Lower lobe of right lung (tissue), 2 donors: ENCODE measurements around the gene NECTIN1. TPM values are rescaled to one million over a fixed set of nuclear protein-coding genes. Genes with fewer than 3 reads are reported as not detected.

Source experiments
- ATAC-seq, 2 donors: fragments of 200-7000 bp; cut with Tn5 transposase; one replicate each; pipeline ENCODE4 v1.9.1; 2020 to 2022; ENCODE audit warnings: mild to moderate bottlenecking in 2 of 2, moderate library complexity in 2 of 2
- DNase-seq: peaks from one replicate; pipeline ENCODE4 v3.0.0-alpha.2; 2020
- H3K27ac ChIP-seq: fragments of 200-600 bp; one replicate; pipeline ENCODE4 v1.8.0; 2022
- H3K27me3 ChIP-seq: fragments of 200-600 bp; one replicate; pipeline ENCODE4 v1.8.0; 2022; ENCODE audit warnings: low read depth
- H3K36me3 ChIP-seq: fragments of 200-600 bp; one replicate; pipeline ENCODE4 v1.8.0; 2022; ENCODE audit warnings: mild to moderate bottlenecking
- H3K4me1 ChIP-seq: fragments of 200-600 bp; one replicate; pipeline ENCODE4 v1.8.0; 2022
- H3K4me3 ChIP-seq: fragments of 200-600 bp; one replicate; pipeline ENCODE4 v1.8.0; 2022; ENCODE audit warnings: mild to moderate bottlenecking
- H3K9me3 ChIP-seq: fragments of 200-600 bp; one replicate; pipeline ENCODE4 v1.8.0; 2022
- intact Hi-C: fragments of 100-400 bp; cut with DNase I; formaldehyde crosslinking; loops from one replicate; pipeline ENCODE4 v1.11.0; 2022
- total RNA-seq: library from RNA; stranded (reverse); fragmentation: NEBNext Ultra II Directional; extraction: Animal tissue kit (Norgen Biotek cat#: 25700); gene quantifications from one replicate; pipeline ENCODE4 v1.2.1, GENCODE V29; 2021
- TF ChIP-seq, protein P1 (sequence below): fragments of 200-600 bp; IDR thresholded peaks from one replicate; pipeline ENCODE4 v1.8.0; 2022; ENCODE audit warnings: antibody characterized with exemption, mild to moderate bottlenecking
- donor health status: DM: no; HTN: yes; CAD: no; lungs with severe emphysema.

Gene NECTIN1
- total RNA-seq, 1 donor from 2014 or later = 9.1 TPM

DNA sequence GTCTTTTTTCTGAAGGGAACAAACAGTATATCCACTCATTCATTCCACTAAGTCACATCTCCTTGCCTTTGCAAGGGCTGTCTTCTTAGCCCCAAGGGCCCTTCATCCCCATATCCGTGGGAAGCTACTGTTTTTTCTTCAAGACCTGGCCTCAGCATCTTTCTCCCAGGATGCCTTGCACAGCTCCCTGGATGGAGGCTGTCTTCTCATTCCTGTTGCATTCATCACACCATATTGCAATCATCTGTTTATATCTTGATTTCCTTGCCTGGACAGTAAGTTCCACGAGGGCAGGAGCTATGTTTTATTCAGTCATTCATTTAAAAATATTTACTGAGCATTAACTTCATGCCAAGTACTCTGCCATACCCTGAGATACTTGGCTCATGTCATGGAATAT is 29.3 kb upstream of the NECTIN1 start:
- no peak for ATAC-seq
- DNase-seq = no peak
- H3K27ac ChIP-seq = no peak overlapping the region
- H3K9me3 ChIP-seq = no peaks in the 10 kb centered on the region
- H3K27me3 ChIP-seq = peaks cover 5% of the 10 kb centered on the region
- H3K36me3 ChIP-seq = no peaks in the 10 kb centered on the region
- no peak overlapping the region for H3K4me3 ChIP-seq
- intact Hi-C loops = no loop called here
- H3K4me1 ChIP-seq = no peaks in the 10 kb centered on the region
- TF ChIP-seq, protein P1, sequence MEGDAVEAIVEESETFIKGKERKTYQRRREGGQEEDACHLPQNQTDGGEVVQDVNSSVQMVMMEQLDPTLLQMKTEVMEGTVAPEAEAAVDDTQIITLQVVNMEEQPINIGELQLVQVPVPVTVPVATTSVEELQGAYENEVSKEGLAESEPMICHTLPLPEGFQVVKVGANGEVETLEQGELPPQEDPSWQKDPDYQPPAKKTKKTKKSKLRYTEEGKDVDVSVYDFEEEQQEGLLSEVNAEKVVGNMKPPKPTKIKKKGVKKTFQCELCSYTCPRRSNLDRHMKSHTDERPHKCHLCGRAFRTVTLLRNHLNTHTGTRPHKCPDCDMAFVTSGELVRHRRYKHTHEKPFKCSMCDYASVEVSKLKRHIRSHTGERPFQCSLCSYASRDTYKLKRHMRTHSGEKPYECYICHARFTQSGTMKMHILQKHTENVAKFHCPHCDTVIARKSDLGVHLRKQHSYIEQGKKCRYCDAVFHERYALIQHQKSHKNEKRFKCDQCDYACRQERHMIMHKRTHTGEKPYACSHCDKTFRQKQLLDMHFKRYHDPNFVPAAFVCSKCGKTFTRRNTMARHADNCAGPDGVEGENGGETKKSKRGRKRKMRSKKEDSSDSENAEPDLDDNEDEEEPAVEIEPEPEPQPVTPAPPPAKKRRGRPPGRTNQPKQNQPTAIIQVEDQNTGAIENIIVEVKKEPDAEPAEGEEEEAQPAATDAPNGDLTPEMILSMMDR = no peak

DNA sequence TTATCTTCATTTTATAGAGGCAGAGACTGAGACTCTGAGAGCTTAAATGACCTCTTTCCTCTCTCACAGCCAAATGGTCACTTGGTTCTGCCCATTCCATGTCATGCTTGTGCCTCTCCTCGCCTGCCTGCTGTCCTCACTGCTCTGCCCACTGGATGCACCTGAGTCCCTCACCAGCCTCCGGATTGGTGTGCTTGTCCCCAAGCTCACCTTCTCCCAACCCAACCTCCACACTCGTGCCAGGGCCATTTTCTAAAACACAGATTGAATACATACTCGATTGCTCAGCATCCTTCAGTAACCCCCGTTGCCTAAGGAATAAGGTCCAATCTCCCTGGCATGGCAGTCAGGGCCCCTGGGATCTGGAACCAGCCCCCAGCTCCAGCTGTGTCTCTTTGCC is 28.4 kb upstream of the NECTIN1 start:
- Histone ChIP-seq H3K36me3 (no peaks in the 10 kb centered on the region), H3K4me1 (no peaks in the 10 kb centered on the region), H3K27ac (no peak overlapping the region), H3K27me3 (peaks cover 5% of the 10 kb centered on the region), H3K4me3 (no peak overlapping the region), H3K9me3 (no peaks in the 10 kb centered on the region)
- TF ChIP-seq, protein P1 = no peak
- ATAC-seq (no peak), DNase-seq (no peak)
- intact Hi-C loops = no loop called here

DNA sequence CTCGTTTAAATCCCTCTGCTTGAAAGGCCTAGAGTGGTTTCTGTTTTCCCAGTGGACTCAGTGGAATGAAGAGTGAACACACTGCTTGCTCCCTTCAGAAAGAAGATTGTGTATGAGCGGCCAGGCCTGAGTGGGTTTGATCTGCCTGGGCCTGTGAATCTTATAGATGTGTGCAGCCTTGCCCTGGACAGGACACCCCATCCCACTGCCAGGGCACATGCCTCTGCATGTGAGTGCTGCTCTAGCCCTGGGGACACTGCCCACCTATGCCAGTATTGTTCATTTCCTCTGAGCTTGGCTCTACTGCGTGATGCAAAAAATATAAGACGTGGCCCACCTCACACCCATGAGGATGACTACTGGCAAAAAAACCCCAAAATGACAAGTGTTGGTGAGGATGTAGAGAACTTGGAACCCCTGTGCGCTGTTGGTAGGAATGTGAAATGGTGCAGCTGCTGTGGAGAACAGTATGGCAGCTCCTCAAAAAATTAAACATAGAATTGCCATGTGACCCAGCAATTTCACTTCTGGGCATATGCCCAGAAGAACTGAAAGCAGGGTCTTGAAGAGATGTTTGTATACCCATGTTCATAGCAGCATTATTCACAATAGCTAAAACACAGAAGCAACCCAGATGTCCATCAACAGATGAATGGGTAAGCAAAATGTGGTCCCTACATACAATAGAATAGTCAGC is 27.3 kb upstream of the NECTIN1 start:
- TF ChIP-seq, protein P1 = no peak
- Histone ChIP-seq H3K4me3 (no peak overlapping the region), H3K9me3 (no peaks in the 10 kb centered on the region), H3K4me1 (no peaks in the 10 kb centered on the region), H3K27ac (no peak overlapping the region), H3K36me3 (no peaks in the 10 kb centered on the region), H3K27me3 (peaks cover 9% of the 10 kb centered on the region)
- DNase-seq = no peak
- intact Hi-C loops = no loop called here
- no peak for ATAC-seq

DNA sequence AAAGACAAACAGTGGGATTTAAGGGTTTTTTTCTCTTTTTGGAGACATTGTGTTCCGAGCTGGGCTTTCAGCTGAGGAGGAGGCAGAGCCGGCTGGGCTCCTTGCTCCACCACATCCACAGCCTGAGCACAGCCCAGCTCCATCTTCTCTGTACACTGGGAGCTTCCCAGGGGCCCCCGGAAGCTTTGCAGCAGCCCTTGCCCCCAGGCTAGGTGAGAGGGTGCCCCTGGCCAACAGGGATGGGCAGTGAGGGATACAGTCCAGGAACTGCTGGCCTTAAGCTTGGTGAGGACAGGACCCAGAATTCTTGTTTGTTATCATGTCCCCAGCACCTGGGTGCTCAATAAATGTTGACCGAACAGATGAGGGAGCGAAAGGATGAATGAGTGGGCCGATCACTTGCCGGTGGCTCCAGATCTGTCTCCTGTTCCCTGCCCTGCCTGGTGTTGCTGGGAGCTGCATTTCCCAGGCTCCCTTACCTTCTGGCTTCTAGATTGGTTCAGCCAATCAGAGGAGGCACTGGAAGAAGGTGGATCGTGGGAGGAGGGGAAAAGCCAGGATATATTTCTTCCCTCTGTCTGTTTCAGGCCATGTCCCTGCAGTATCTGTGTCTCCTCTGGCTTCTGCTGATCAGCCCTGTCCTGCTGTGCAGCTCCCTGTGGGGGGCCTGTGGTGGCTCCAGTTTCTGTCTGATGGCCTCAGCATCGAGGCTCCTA is 26.5 kb upstream of the NECTIN1 start:
- Histone ChIP-seq H3K27ac (no peak overlapping the region), H3K4me1 (no peaks in the 10 kb centered on the region), H3K4me3 (no peak overlapping the region), H3K36me3 (no peaks in the 10 kb centered on the region), H3K27me3 (peaks cover 9% of the 10 kb centered on the region), H3K9me3 (no peaks in the 10 kb centered on the region)
- intact Hi-C loops = no loop called here
- ATAC-seq (no peak), DNase-seq (no peak)
- TF ChIP-seq, protein P1 = no peak

DNA sequence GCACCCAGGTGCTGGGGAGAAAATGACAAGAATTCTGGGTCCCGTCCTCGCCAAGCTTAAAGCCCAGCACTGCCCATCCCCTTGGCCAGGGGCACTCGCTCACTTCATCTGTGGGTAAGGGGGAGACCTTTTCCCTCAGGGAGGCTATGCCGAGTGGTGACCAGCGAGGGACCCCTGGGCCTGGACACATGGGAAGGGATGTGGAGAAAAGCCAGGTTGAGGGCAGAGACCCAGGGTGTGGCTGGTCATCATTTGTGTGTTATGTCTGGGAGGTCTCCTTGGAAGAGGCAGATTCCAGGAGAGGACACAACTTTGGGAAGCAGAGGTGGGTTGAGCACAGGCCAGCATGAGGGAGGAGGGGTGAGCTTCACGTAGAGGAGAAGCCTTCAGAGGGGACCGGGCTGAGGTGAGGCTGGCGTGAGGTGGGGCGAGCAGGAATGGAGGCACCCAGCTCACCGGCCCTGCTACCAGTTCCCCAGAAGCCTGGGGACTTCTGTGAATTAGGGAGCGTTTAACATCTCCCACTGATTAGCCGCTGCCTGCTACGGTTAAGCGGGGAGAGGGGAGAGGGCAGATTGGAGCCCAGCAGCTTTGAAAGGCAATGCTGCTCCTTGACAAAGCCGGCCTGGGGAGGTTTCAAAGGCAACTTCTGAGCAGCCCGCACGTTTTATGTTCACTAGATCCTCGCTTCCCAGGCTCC is 25.8 kb upstream of the NECTIN1 start:
- DNase-seq = no peak

More for the DNA sequence above, 25.8 kb upstream of the NECTIN1 start:
- Histone ChIP-seq H3K4me1 (no peaks in the 10 kb centered on the region), H3K4me3 (no peak overlapping the region), H3K36me3 (no peaks in the 10 kb centered on the region), H3K27me3 (peaks cover 9% of the 10 kb centered on the region), H3K9me3 (no peaks in the 10 kb centered on the region), H3K27ac (no peak overlapping the region)
- TF ChIP-seq, protein P1 = no peak
- ATAC-seq = no peak
- intact Hi-C loops = no loop called here
